Osteocyte (in vitro differentiated cells): ENCODE results near the gene PALD1. TPM values are rescaled to one million over a fixed set of nuclear protein-coding genes. Genes with fewer than 3 reads are reported as not detected.
A peak's percentile ranks its signal among the peaks of the same experiment; 100 is the strongest.

Experiments used
- DNase-seq: peaks from one replicate; pipeline ENCODE4 v3.0.0; 2021; ENCODE audit warnings: mixed read lengths; ENCODE audit not compliant: unreplicated experiment; ENCODE audit errors: extremely low spot score
- H3K27ac Mint-ChIP-seq: one replicate; pipeline ENCODE4 v1.8.0; 2021; ENCODE audit warnings: mild to moderate bottlenecking, mixed read lengths; ENCODE audit not compliant: unreplicated experiment
- H3K27me3 Mint-ChIP-seq: one replicate; pipeline ENCODE4 v1.8.0; 2021; ENCODE audit warnings: mixed read lengths; ENCODE audit not compliant: unreplicated experiment
- H3K36me3 Mint-ChIP-seq: one replicate; pipeline ENCODE4 v1.8.0; 2021; ENCODE audit warnings: mixed read lengths; ENCODE audit not compliant: unreplicated experiment
- H3K4me1 Mint-ChIP-seq: one replicate; pipeline ENCODE4 v1.8.0; 2021; ENCODE audit warnings: mixed read lengths; ENCODE audit not compliant: unreplicated experiment
- H3K4me3 Mint-ChIP-seq: one replicate; pipeline ENCODE4 v1.8.0; 2021; ENCODE audit warnings: mild to moderate bottlenecking, moderate library complexity, mixed read lengths; ENCODE audit not compliant: unreplicated experiment
- H3K9me3 Mint-ChIP-seq: one replicate; pipeline ENCODE4 v1.8.0; 2021; ENCODE audit warnings: mixed read lengths; ENCODE audit not compliant: unreplicated experiment
- CTCF ChIP-seq: fragments of 200-600 bp; sonication (generic); IDR thresholded peaks from 2 replicates; pipeline ENCODE4 v1.5.0; 2021; ENCODE audit warnings: antibody characterized with exemption, mild to moderate bottlenecking, moderate library complexity
- long read RNA-seq: library from polyadenylated mRNA; unstranded; transcript quantifications from one replicate; pipeline ENCODE4 v2.0.0, GENCODE V29; 2021
- total RNA-seq: library from RNA; stranded (reverse); gene quantifications from 2 replicates; pipeline ENCODE4 v1.2.1, GENCODE V29; 2021

Gene PALD1
- 2.8 and 3.1 TPM in 2 replicates for total RNA-seq
- long read RNA-seq, result 0 reads

- H3K27me3 Mint-ChIP-seq, result peaks cover 11% of the 10 kb centered on the region
- peak within 1 kb of the TSS; percentile 75 for H3K4me3 Mint-ChIP-seq
- H3K36me3 Mint-ChIP-seq, result no peaks in the 10 kb centered on the region
- H3K9me3 Mint-ChIP-seq, result no peaks in the 10 kb centered on the region
- DNase-seq, result no peak
- no peak within 1 kb of the TSS for H3K27ac Mint-ChIP-seq
- TF ChIP-seq CTCF, result peak; percentile 37
- H3K4me1 Mint-ChIP-seq, result peaks cover 28% of the 10 kb centered on the region
These were observed at the start of gene PALD1 for GRCh38 chr10:70478191-70479164. PALD1 (plus strand) TSS chr10:70478767; CDS start chr10:70525952, 47,185 bp downstream.

- H3K4me1 Mint-ChIP-seq, result no peaks in the 10 kb centered on the region
- H3K27me3 Mint-ChIP-seq, result no peaks in the 10 kb centered on the region
- peaks cover 10% of the 10 kb centered on the region for H3K36me3 Mint-ChIP-seq
- H3K27ac Mint-ChIP-seq, result no peak overlapping the region
- TF ChIP-seq CTCF, result no peak
- no peak for DNase-seq
- no peak overlapping the region for H3K4me3 Mint-ChIP-seq
- no peaks in the 10 kb centered on the region for H3K9me3 Mint-ChIP-seq
These were observed 47.8 kb upstream of the PALD1 start for GRCh38 chr10:70430493-70431445.

GRCh38 chr10:70432101-70432500, 46.5 kb upstream of the PALD1 start:
- no peak for TF ChIP-seq CTCF
- DNase-seq, result no peak
- Mint-ChIP-seq H3K27me3 (no peaks in the 10 kb centered on the region), H3K36me3 (peaks cover 8% of the 10 kb centered on the region), H3K4me3 (no peak overlapping the region), H3K4me1 (no peaks in the 10 kb centered on the region), H3K27ac (no peak overlapping the region), H3K9me3 (no peaks in the 10 kb centered on the region)

- Mint-ChIP-seq H3K9me3 (no peaks in the 10 kb centered on the region), H3K27ac (no peak overlapping the region), H3K27me3 (no peaks in the 10 kb centered on the region), H3K4me1 (no peaks in the 10 kb centered on the region), H3K4me3 (no peak overlapping the region), H3K36me3 (peaks cover 8% of the 10 kb centered on the region)
- TF ChIP-seq CTCF, result no peak
- no peak for DNase-seq
These were observed 45.9 kb upstream of the PALD1 start for GRCh38 chr10:70432561-70433263.
